Keratinocyte (primary cell): ENCODE results near the gene DIABLO. TPM values are rescaled to one million over a fixed set of nuclear protein-coding genes. Genes with fewer than 3 reads are reported as not detected.

Experiments used
- DNase-seq: peaks from one replicate; pipeline ENCODE4 v3.0.0-alpha.2; 2011; ENCODE audit warnings: low read depth, missing footprints, low spot score
- FAIRE-seq: peaks from 2 replicates; lab custom pipeline; 2011; peaks lifted over from hg19 to GRCh38; lab: Jason Lieb, UNC
- H2AFZ ChIP-seq: 2 replicates; pipeline ENCODE4 v1.6.0; 2012; ENCODE audit warnings: low read length, control low read depth, inconsistent platforms; ENCODE audit not compliant: control insufficient read depth
- H3K27ac ChIP-seq: 2 replicates; pipeline ENCODE4 v1.5.1; 2011; ENCODE audit warnings: low read length; ENCODE audit not compliant: control insufficient read depth, insufficient read depth
- H3K27me3 ChIP-seq: 3 replicates; pipeline ENCODE4 v1.6.0; 2011; ENCODE audit warnings: low read length; ENCODE audit not compliant: control insufficient read depth, insufficient read depth; ENCODE audit errors: extremely low read depth
- H3K36me3 ChIP-seq, 2 experiments: 2 replicates in 1 of 2; 3 replicates in 1 of 2; pipeline ENCODE4 v1.5.1; 2011; ENCODE audit warnings: low read length in 2 of 2, mild to moderate bottlenecking in 1 of 2; ENCODE audit not compliant: control insufficient read depth in 2 of 2, insufficient read depth in 2 of 2; ENCODE audit errors: extremely low read depth in 1 of 2
- H3K4me1 ChIP-seq: 3 replicates; pipeline ENCODE4 v1.5.1; 2011; ENCODE audit warnings: low read length; ENCODE audit not compliant: control insufficient read depth, insufficient read depth; ENCODE audit errors: extremely low read depth
- H3K4me2 ChIP-seq: 3 replicates; pipeline ENCODE4 v1.6.0; 2011; ENCODE audit warnings: low read depth, low read length; ENCODE audit not compliant: control insufficient read depth, insufficient read depth; ENCODE audit errors: extremely low read depth
- H3K4me3 ChIP-seq, 3 experiments: fragments of 200-600 bp in 1 of 3; sonication (generic) in 1 of 3; 2 replicates in 2 of 3; 3 replicates in 1 of 3; pipeline ENCODE4 v1.5.1; 2011 to 2016; ENCODE audit warnings: low read length in 3 of 3, mild to moderate bottlenecking in 3 of 3, control low read depth in 2 of 3, inconsistent platforms in 1 of 3, low read depth in 1 of 3, mixed read lengths in 1 of 3, mixed run types in 1 of 3, moderate library complexity in 1 of 3; ENCODE audit not compliant: control insufficient read depth in 2 of 3, insufficient read depth in 2 of 3; ENCODE audit errors: extremely low read depth in 1 of 3
- H3K79me2 ChIP-seq: 2 replicates; pipeline ENCODE4 v1.6.0; 2012; ENCODE audit warnings: low read length; ENCODE audit not compliant: control insufficient read depth, insufficient read depth
- H3K9ac ChIP-seq: 3 replicates; pipeline ENCODE4 v1.6.0; 2011; ENCODE audit warnings: low read length; ENCODE audit not compliant: control insufficient read depth, insufficient read depth; ENCODE audit errors: extremely low read depth
- H3K9me1 ChIP-seq: 3 replicates; pipeline ENCODE4 v1.6.0; 2011; ENCODE audit warnings: low read length; ENCODE audit not compliant: control insufficient read depth, insufficient read depth; ENCODE audit errors: extremely low read depth
- H3K9me3 ChIP-seq: 2 replicates; pipeline ENCODE4 v1.5.1; 2012; ENCODE audit warnings: low read depth, low read length; ENCODE audit not compliant: control insufficient read depth
- H4K20me1 ChIP-seq: 3 replicates; pipeline ENCODE4 v1.6.0; 2011; ENCODE audit warnings: low read length; ENCODE audit not compliant: control insufficient read depth, insufficient read depth; ENCODE audit errors: extremely low read depth
- EZH2 ChIP-seq: IDR thresholded peaks from one replicate; pipeline ENCODE4 v1.6.1; 2012; ENCODE audit warnings: inconsistent platforms, mild to moderate bottlenecking, low read length, moderate library complexity
- dilution Hi-C: fragments of 300-500 bp; cut with MboI; formaldehyde crosslinking; loops from one replicate; pipeline ENCODE4 v1.7.0; 2020; ENCODE audit warnings: low sequenced_read_pairs; ENCODE audit not compliant: extremely low pct_ligation_motif_present
- polyA plus RNA-seq, 5 experiments: library from polyadenylated mRNA; depleted of rRNA in 3 of 5; stranded (reverse) in 3 of 5; stranded (forward) in 1 of 5; unstranded in 1 of 5; fragments of >200 nt; gene quantifications; 1 replicate in 1 of 5; 2 replicates in 3 of 5; 3 replicates in 1 of 5; pipeline versions ENCODE4 v1.2.1 to v1.2.3, GENCODE V29; 2011 to 2012; ENCODE audit warnings: missing spikeins in 2 of 5, low read depth in 1 of 5, low replicate concordance in 1 of 5
- TF ChIP-seq, protein P1 (sequence below), 3 experiments: IDR thresholded peaks in 1 of 3; conservative IDR thresholded peaks in 1 of 3; optimal IDR thresholded peaks in 1 of 3; 2 replicates in 2 of 3; 3 replicates in 1 of 3; pipeline versions ENCODE3 to v1.5.1; 2011; ENCODE audit warnings: low read length in 3 of 3, mild to moderate bottlenecking in 3 of 3, moderate library complexity in 2 of 3, control low read depth in 1 of 3, inconsistent platforms in 1 of 3; ENCODE audit not compliant: insufficient read depth in 2 of 3; ENCODE audit errors: extremely low read depth in 1 of 3

DIABLO gene
- polyA plus RNA-seq, 1 donor (not counting 4 experiments of a cell fraction or from before 2014, with no cell fraction given), result 41.6 TPM

GRCh38 chr12:122197612-122197966 is 28.3 kb downstream of the DIABLO start:
- DNase-seq (no peak), FAIRE-seq (no peak)
- dilution Hi-C loops, result no loop called here
- Histone ChIP-seq H3K9ac (no peak overlapping the region), H3K36me3 (no peaks in the 10 kb centered on the region), H3K27me3 (no peaks in the 10 kb centered on the region), H4K20me1 (no peaks in the 10 kb centered on the region), H3K4me2 (no peak overlapping the region), H3K4me1 (no peaks in the 10 kb centered on the region), H3K4me3 (no peak overlapping the region), H2AFZ (no peak overlapping the region), H3K27ac (no peak overlapping the region), H3K9me1 (no peaks in the 10 kb centered on the region), H3K79me2 (no peaks in the 10 kb centered on the region), H3K9me3 (peaks cover 3% of the 10 kb centered on the region)
- TF ChIP-seq, protein P1, sequence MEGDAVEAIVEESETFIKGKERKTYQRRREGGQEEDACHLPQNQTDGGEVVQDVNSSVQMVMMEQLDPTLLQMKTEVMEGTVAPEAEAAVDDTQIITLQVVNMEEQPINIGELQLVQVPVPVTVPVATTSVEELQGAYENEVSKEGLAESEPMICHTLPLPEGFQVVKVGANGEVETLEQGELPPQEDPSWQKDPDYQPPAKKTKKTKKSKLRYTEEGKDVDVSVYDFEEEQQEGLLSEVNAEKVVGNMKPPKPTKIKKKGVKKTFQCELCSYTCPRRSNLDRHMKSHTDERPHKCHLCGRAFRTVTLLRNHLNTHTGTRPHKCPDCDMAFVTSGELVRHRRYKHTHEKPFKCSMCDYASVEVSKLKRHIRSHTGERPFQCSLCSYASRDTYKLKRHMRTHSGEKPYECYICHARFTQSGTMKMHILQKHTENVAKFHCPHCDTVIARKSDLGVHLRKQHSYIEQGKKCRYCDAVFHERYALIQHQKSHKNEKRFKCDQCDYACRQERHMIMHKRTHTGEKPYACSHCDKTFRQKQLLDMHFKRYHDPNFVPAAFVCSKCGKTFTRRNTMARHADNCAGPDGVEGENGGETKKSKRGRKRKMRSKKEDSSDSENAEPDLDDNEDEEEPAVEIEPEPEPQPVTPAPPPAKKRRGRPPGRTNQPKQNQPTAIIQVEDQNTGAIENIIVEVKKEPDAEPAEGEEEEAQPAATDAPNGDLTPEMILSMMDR (optimal IDR thresholded peaks at IDR 0.05 in 1 of 3, IDR thresholded peaks at IDR 0.05 in 1 of 3, conservative IDR thresholded peaks at IDR 0.05 in 1 of 3; ENCODE audit: extremely low read depth in 1 of 3, insufficient read depth in 2 of 3, low read length in 3 of 3), result no peak
- no peak for TF ChIP-seq EZH2

- H3K4me1 ChIP-seq, result no peaks in the 10 kb centered on the region
- H3K9me3 ChIP-seq, result peaks cover 3% of the 10 kb centered on the region
- no peaks in the 10 kb centered on the region for H3K79me2 ChIP-seq
- no peaks in the 10 kb centered on the region for H3K27me3 ChIP-seq
- H3K4me3 ChIP-seq, result no peak overlapping the region
- H4K20me1 ChIP-seq, result no peaks in the 10 kb centered on the region
- no peak for TF ChIP-seq EZH2
- TF ChIP-seq, protein P1 (optimal IDR thresholded peaks at IDR 0.05 in 1 of 3, IDR thresholded peaks at IDR 0.05 in 1 of 3, conservative IDR thresholded peaks at IDR 0.05 in 1 of 3; ENCODE audit: extremely low read depth in 1 of 3, insufficient read depth in 2 of 3, low read length in 3 of 3), result no peak
- dilution Hi-C loops, result no loop called here
- H3K4me2 ChIP-seq, result no peak overlapping the region
- no peak overlapping the region for H3K9ac ChIP-seq
- no peak for FAIRE-seq
- DNase-seq, result no peak
- no peak overlapping the region for H3K27ac ChIP-seq
- no peaks in the 10 kb centered on the region for H3K36me3 ChIP-seq
- H3K9me1 ChIP-seq, result no peaks in the 10 kb centered on the region
- H2AFZ ChIP-seq, result no peak overlapping the region
Measured at GRCh38 chr12:122195405-122195804, 30.4 kb downstream of the DIABLO start.
